Brain microvascular endothelial cell (primary cell): ENCODE measurements around the gene UMPS.

Source experiments
- DNase-seq: peaks from one replicate; pipeline ENCODE4 v3.0.0-alpha.2; 2020
- H3K27ac ChIP-seq: fragments of 250-450 bp; sonication (Bioruptor Pico); 2 replicates; pipeline ENCODE4 v1.5.1; 2020; ENCODE audit warnings: mild to moderate bottlenecking, moderate library complexity
- H3K27me3 ChIP-seq: fragments of 250-450 bp; sonication (Bioruptor Pico); replicated peaks from 2 replicates; pipeline ENCODE4 v1.5.1; 2020; ENCODE audit warnings: mild to moderate bottlenecking
- H3K36me3 ChIP-seq: fragments of 250-450 bp; sonication (Bioruptor Pico); replicated peaks from 2 replicates; pipeline ENCODE4 v1.5.1; 2020; ENCODE audit warnings: mild to moderate bottlenecking
- H3K4me3 ChIP-seq: 2 replicates; pipeline ENCODE4 v1.5.1; 2011; ENCODE audit warnings: low read depth, mild to moderate bottlenecking, control low read depth, low read length, moderate library complexity
- in situ Hi-C: cut with HindIII; loops from 2 replicates; pipeline ENCODE4 v1.10.0; 2017; ENCODE audit warnings: low sequenced_read_pairs, low pct_ligation_motif_present
- TF ChIP-seq, protein P1 (sequence below): IDR thresholded peaks from 2 replicates; pipeline ENCODE4 v1.5.1; 2011; ENCODE audit warnings: low read depth, mild to moderate bottlenecking, moderate library complexity, low read length, control low read depth, inconsistent platforms; ENCODE audit errors: missing control alignments

Gene UMPS

GRCh38 chr3:124762661-124763011 lies 32.4 kb downstream of the UMPS start:
- H3K27ac ChIP-seq, result no peak overlapping the region
- peaks cover 41% of the 10 kb centered on the region for H3K36me3 ChIP-seq

GRCh38 chr3:124763206-124763605 lies 33.0 kb downstream of the UMPS start:
- Histone ChIP-seq H3K4me3 (no peak overlapping the region), H3K27me3 (no peaks in the 10 kb centered on the region), H3K27ac (no peak overlapping the region), H3K36me3 (peaks cover 45% of the 10 kb centered on the region)
- TF ChIP-seq, protein P1, sequence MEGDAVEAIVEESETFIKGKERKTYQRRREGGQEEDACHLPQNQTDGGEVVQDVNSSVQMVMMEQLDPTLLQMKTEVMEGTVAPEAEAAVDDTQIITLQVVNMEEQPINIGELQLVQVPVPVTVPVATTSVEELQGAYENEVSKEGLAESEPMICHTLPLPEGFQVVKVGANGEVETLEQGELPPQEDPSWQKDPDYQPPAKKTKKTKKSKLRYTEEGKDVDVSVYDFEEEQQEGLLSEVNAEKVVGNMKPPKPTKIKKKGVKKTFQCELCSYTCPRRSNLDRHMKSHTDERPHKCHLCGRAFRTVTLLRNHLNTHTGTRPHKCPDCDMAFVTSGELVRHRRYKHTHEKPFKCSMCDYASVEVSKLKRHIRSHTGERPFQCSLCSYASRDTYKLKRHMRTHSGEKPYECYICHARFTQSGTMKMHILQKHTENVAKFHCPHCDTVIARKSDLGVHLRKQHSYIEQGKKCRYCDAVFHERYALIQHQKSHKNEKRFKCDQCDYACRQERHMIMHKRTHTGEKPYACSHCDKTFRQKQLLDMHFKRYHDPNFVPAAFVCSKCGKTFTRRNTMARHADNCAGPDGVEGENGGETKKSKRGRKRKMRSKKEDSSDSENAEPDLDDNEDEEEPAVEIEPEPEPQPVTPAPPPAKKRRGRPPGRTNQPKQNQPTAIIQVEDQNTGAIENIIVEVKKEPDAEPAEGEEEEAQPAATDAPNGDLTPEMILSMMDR, result no peak
- in situ Hi-C loops, result loop anchor here (25.0 kb wide), 1 partner anchor 124 kb away; the partner anchor contains the start of gene ITGB5
- no peak for DNase-seq

More at GRCh38 chr3:124762661-124763011, 32.4 kb downstream of the UMPS start:
- Histone ChIP-seq H3K4me3 (no peak overlapping the region), H3K27me3 (no peaks in the 10 kb centered on the region)
- TF ChIP-seq, protein P1, result no peak
- in situ Hi-C loops, result loop anchor here (25.0 kb wide), 1 partner anchor 125 kb away; the partner anchor contains the start of gene ITGB5
- no peak for DNase-seq

- Histone ChIP-seq H3K4me3 (no peak overlapping the region), H3K27ac (no peak overlapping the region), H3K27me3 (no peaks in the 10 kb centered on the region), H3K36me3 (peaks cover 50% of the 10 kb centered on the region)
- TF ChIP-seq, protein P1, result no peak
- no peak for DNase-seq
- in situ Hi-C loops, result loop anchor here (25.0 kb wide), 1 partner anchor 124 kb away; the partner anchor contains the start of gene ITGB5
Observed at GRCh38 chr3:124763644-124764358, 33.5 kb downstream of the UMPS start.

DNA sequence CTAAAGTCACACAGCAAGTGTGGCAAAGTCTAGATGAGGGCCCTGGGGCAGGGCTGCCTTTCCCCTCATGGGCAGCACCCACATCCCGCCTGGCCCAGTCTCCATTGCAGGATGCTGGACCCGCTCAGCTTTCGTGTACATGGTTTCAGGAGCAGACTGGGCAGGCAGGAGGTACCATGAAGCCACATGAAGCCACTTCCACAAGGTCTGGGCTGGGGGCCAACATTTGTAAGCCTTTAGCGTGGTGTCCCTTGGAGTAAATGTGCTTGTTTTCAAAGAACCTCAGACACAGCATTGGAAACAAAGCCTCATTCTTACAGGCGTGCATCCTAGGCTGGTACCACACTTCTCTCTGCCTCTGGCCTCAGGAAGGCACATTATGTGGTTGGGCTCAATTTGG lies 34.5 kb downstream of the UMPS start:
- in situ Hi-C loops, result loop anchor here (25.0 kb wide), 1 partner anchor 123 kb away; the partner anchor contains the start of gene ITGB5
- TF ChIP-seq, protein P1, result no peak
- Histone ChIP-seq H3K27ac (no peak overlapping the region), H3K36me3 (peaks cover 57% of the 10 kb centered on the region), H3K4me3 (no peak overlapping the region), H3K27me3 (no peaks in the 10 kb centered on the region)
- DNase-seq, result no peak

DNA sequence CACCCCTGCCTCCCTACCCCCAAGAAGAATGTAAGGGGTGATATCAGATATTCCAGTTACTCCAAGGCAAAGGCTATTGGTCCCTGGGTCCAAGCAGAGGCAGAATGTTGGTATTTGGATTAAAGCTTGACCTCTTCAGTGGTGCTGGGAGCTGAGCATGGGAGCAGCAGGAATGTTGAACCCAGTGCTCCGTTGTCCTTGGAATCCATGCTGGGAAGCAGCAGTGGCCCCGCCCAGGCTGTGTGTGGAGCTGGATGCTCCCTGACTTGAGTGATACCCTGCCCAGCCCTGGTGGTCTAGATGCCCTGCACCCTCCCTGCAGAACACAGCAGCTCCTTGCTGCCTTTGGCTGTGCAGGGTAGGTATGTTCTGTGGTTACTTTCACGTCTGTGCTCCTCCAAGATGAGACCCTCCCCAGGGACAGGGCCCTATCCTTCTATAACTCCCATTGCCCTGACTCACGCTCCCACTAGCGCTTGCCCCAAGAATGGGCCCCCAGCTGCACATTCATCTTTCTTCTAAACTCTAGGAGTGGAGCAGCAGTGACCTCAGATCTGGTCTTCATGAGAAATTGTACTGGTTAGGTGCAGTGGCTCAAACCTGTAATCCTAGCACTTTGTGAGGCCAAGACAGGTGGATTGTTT lies 35.1 kb downstream of the UMPS start:
- DNase-seq, result no peak
- in situ Hi-C loops, result loop anchor here (25.0 kb wide), 1 partner anchor 122 kb away; the partner anchor contains the start of gene ITGB5
- H3K4me3 ChIP-seq, result no peak overlapping the region
- H3K36me3 ChIP-seq, result peaks cover 57% of the 10 kb centered on the region
- TF ChIP-seq, protein P1, result no peak
- no peak overlapping the region for H3K27ac ChIP-seq
- H3K27me3 ChIP-seq, result no peaks in the 10 kb centered on the region
